GM23338 (cell line): ENCODE results near the gene INPP5K.

Source experiments
- CREB1 ChIP-seq: fragments of 250-450 bp; sonication (Bioruptor Pico); IDR thresholded peaks from 2 replicates; pipeline ENCODE4 v1.5.0; 2020; ENCODE audit warnings: low read depth, mild to moderate bottlenecking, moderate library complexity
- POLR2AphosphoS5 ChIP-seq: IDR thresholded peaks from 2 replicates; pipeline ENCODE4 v1.6.1; 2016; ENCODE audit warnings: antibody characterized with exemption, low read depth

DNA sequence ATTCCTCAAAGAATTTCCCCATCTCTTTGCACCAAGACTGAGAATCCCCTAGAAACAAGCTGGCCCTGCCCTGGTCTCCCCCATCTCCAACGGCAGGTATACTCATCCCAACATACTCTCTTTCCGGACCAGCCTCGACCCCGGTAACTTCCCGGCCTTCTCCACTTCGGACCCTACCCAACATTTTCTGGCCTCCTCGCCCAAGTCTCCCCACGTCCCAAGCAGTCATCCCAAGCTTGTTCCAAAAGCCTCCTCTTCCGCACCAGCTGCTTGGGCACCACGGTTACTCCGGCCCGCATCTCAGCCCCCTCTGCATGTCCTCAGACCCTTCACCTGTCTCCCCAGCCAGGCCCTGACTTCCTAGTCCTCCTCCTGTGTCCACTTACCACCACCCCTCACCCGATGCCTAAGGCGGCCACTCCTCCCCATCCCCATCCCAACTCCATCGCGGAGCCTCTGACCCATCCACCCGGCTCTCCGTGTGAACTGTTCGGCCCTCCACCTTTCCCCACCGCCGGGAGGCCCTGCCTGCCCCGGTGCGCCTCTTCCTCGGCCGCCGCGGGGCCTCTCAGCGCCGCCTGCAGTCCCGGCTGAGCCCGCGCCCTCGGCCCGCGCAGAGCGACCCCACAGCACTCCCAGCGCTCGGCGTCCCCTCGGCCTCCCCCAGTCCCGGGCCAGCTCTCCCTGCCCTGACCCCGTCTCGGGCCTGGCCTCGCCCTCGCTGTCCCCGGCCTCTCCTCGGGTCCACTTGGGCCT is 45.2 kb upstream of the INPP5K start:
- TF ChIP-seq CREB1 (CRISPR knock-in tag) (no peak), POLR2AphosphoS5 (no peak)
